Ishikawa (cell line): ENCODE results near the gene CRTC1.

Experiments
- CEBPB ChIP-seq: IDR thresholded peaks from 2 replicates; pipeline ENCODE4 v1.6.1; 2012
- CREB1 ChIP-seq: IDR thresholded peaks from 2 replicates; pipeline ENCODE4 v1.6.1; 2012; ENCODE audit warnings: low read depth
- EGR1 ChIP-seq: IDR thresholded peaks from 2 replicates; pipeline ENCODE4 v1.6.1; 2012
- EP300 ChIP-seq: IDR thresholded peaks from 2 replicates; pipeline ENCODE4 v1.6.1; 2012; ENCODE audit warnings: borderline replicate concordance
- MAX ChIP-seq: IDR thresholded peaks from 2 replicates; pipeline ENCODE4 v1.6.1; 2012
- TAF1 ChIP-seq: IDR thresholded peaks from 2 replicates; pipeline ENCODE4 v1.6.1; 2012; ENCODE audit warnings: low read depth, mild to moderate bottlenecking
- TCF12 ChIP-seq: IDR thresholded peaks from 2 replicates; pipeline ENCODE4 v1.6.1; 2012; ENCODE audit warnings: low read depth
- USF1 ChIP-seq: IDR thresholded peaks from 2 replicates; pipeline ENCODE4 v1.6.1; 2012
- YY1 ChIP-seq: IDR thresholded peaks from 2 replicates; pipeline ENCODE4 v1.6.1; 2012; ENCODE audit warnings: low read depth
- ZBTB7A ChIP-seq: IDR thresholded peaks from 2 replicates; pipeline ENCODE4 v1.6.1; 2012; ENCODE audit warnings: low read depth
- TF ChIP-seq, protein P1 (sequence below): IDR thresholded peaks from 2 replicates; pipeline ENCODE4 v1.6.1; 2012; ENCODE audit warnings: low read depth, mild to moderate bottlenecking

DNA sequence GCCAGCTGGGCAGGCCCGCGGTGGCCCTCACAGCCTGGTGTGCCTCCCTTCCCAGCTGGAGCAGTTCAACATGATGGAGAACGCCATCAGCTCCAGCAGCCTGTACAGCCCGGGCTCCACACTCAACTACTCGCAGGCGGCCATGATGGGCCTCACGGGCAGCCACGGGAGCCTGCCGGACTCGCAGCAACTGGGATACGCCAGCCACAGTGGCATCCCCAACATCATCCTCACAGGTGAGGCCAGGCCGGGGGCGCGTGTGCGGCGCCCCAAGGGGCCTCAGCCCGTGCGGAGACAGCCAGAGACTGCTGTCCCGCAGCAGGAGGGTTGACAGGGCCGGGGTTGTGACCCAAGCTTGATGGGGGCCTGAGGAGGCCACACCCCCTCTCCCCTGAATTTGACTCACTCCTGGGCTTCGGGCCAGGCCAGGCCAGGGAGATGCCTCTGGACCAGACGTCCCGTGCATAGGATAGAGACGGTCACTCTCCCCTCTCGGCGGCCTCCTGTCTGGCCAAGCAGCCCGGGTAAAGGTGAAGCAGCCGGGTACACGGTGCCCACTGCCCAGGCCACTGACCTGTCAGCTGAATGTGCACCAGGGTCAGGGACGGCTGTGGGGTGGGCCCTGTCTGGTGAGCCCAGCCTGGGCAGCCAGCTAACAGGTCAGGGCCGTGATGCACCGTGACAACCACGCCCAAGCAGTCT lies 92.3 kb downstream of the CRTC1 start:
- TF ChIP-seq CREB1 (no peak), USF1 (no peak), EP300 (no peak), TAF1 (no peak), MAX (no peak), TCF12 (no peak), CEBPB (no peak), YY1 (no peak), ZBTB7A (no peak), EGR1 (no peak)
- TF ChIP-seq, protein P1, sequence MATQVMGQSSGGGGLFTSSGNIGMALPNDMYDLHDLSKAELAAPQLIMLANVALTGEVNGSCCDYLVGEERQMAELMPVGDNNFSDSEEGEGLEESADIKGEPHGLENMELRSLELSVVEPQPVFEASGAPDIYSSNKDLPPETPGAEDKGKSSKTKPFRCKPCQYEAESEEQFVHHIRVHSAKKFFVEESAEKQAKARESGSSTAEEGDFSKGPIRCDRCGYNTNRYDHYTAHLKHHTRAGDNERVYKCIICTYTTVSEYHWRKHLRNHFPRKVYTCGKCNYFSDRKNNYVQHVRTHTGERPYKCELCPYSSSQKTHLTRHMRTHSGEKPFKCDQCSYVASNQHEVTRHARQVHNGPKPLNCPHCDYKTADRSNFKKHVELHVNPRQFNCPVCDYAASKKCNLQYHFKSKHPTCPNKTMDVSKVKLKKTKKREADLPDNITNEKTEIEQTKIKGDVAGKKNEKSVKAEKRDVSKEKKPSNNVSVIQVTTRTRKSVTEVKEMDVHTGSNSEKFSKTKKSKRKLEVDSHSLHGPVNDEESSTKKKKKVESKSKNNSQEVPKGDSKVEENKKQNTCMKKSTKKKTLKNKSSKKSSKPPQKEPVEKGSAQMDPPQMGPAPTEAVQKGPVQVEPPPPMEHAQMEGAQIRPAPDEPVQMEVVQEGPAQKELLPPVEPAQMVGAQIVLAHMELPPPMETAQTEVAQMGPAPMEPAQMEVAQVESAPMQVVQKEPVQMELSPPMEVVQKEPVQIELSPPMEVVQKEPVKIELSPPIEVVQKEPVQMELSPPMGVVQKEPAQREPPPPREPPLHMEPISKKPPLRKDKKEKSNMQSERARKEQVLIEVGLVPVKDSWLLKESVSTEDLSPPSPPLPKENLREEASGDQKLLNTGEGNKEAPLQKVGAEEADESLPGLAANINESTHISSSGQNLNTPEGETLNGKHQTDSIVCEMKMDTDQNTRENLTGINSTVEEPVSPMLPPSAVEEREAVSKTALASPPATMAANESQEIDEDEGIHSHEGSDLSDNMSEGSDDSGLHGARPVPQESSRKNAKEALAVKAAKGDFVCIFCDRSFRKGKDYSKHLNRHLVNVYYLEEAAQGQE: no peak
